Calu3 (cell line): Measurements from ENCODE around the gene CHSY3. TPM values are rescaled to one million over a fixed set of nuclear protein-coding genes. Genes with fewer than 3 reads are reported as not detected.

Source experiments
- BruUV-seq: library from RNA; stranded (reverse); fragments of 400-500 nt; replicated peaks from 2 replicates; lab custom pipeline; 2021; lab: Mats Ljungman, UMichigan
- CTCF ChIA-PET: fragments of 300-600 bp; sonication (Branson Sonifier 250); formaldehyde crosslinking; loops from one replicate; lab custom pipeline; 2022; ENCODE audit warnings: antibody characterized with exemption; lab: Charles Lee
- DNase-seq: peaks from one replicate; pipeline ENCODE4 v3.0.0; 2022
- H3K27ac Mint-ChIP-seq: one replicate; pipeline ENCODE4 v1.8.0; 2022; ENCODE audit warnings: mixed read lengths; ENCODE audit not compliant: unreplicated experiment
- H3K27me3 Mint-ChIP-seq: one replicate; pipeline ENCODE4 v1.8.0; 2022; ENCODE audit warnings: mixed read lengths; ENCODE audit not compliant: unreplicated experiment
- H3K36me3 Mint-ChIP-seq: one replicate; pipeline ENCODE4 v1.8.0; 2022; ENCODE audit warnings: mild to moderate bottlenecking, moderate library complexity, mixed read lengths; ENCODE audit not compliant: insufficient read depth, unreplicated experiment
- H3K4me1 Mint-ChIP-seq: one replicate; pipeline ENCODE4 v1.8.0; 2022; ENCODE audit warnings: mild to moderate bottlenecking, low read depth, mixed read lengths; ENCODE audit not compliant: unreplicated experiment
- H3K4me3 Mint-ChIP-seq: one replicate; pipeline ENCODE4 v1.8.0; 2022; ENCODE audit warnings: mild to moderate bottlenecking, low read depth, moderate library complexity, mixed read lengths; ENCODE audit not compliant: unreplicated experiment
- H3K9me3 Mint-ChIP-seq: one replicate; pipeline ENCODE4 v1.8.0; 2022; ENCODE audit warnings: low read depth, mixed read lengths; ENCODE audit not compliant: unreplicated experiment
- intact Hi-C: fragments of 100-400 bp; cut with micrococcal nuclease; formaldehyde crosslinking; loops from one replicate; pipeline ENCODE4 v1.10.0; 2022; ENCODE audit not compliant: unreplicated experiment
- total RNA-seq: library from RNA; stranded (reverse); gene quantifications from 2 replicates; pipeline ENCODE4 v1.2.3, GENCODE V29; 2022
- TF ChIP-seq, protein P1 (sequence below): fragments of 200-600 bp; IDR thresholded peaks from one replicate; pipeline ENCODE4 v1.8.0; 2022; ENCODE audit warnings: antibody characterized with exemption; ENCODE audit not compliant: unreplicated experiment

The CHSY3 gene
- total RNA-seq, 1 experiment from 2014 or later = 1.5 TPM

DNA sequence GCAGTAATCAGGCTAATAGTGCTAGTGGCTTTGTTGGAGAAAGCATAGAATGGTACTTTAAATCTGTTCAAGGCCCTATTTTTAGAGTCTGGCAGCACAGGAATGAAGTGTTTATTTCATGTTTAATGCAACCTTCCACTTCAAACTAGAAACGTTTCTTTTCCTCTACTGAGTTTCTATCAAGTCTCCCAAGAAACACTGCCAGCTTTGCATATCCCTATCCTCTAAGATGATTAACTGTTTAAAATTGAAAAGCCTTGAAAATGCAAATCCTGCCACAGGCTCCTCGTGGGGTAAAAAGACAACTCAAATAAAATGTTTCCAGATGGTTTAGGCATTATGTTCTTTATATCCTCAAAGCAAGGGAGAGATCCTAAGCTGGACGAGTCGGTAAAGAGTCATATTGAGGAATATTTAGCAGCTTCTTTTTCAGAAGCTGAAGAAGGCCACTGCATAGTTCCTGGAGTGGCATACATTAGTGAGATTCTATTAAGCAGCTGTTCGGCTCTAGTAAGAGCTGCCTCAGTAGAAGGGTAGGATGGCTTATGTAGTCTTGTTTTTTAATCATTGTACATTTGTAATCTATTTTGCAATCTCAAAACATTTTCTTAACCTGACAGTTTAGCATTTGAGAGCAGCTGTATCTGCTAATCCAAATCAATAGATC lies 251.2 kb downstream of the CHSY3 start:
- Mint-ChIP-seq H3K4me1 (no peaks in the 10 kb centered on the region), H3K4me3 (no peak overlapping the region), H3K27me3 (no peaks in the 10 kb centered on the region), H3K36me3 (no peaks in the 10 kb centered on the region), H3K9me3 (no peaks in the 10 kb centered on the region), H3K27ac (no peak overlapping the region)
- intact Hi-C loops = no loop called here
- DNase-seq = no peak
- no TSS peak for BruUV-seq
- CTCF ChIA-PET = no interaction called here
- TF ChIP-seq, protein P1, sequence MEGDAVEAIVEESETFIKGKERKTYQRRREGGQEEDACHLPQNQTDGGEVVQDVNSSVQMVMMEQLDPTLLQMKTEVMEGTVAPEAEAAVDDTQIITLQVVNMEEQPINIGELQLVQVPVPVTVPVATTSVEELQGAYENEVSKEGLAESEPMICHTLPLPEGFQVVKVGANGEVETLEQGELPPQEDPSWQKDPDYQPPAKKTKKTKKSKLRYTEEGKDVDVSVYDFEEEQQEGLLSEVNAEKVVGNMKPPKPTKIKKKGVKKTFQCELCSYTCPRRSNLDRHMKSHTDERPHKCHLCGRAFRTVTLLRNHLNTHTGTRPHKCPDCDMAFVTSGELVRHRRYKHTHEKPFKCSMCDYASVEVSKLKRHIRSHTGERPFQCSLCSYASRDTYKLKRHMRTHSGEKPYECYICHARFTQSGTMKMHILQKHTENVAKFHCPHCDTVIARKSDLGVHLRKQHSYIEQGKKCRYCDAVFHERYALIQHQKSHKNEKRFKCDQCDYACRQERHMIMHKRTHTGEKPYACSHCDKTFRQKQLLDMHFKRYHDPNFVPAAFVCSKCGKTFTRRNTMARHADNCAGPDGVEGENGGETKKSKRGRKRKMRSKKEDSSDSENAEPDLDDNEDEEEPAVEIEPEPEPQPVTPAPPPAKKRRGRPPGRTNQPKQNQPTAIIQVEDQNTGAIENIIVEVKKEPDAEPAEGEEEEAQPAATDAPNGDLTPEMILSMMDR = no peak

DNA sequence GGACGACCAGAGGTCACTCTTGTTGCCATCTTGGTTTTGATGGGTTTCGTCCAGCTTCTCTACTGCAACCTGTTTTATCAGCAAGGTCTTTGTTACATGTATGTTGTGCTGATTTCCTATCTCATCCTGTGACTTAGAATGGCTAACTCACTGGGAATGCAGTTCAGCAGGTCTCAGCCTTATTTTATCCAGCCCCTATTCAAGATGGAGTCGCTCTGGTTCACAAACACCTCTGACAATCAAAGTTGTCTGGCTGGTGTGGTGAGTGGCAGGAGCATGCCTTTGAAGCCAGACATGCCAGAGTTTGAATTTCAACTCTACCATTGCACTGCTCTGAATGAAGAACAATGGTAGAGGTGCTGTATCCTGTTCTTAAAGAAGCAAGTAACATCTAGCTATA lies 253.8 kb downstream of the CHSY3 start:
- H3K4me3 Mint-ChIP-seq = no peak overlapping the region
- H3K4me1 Mint-ChIP-seq = no peaks in the 10 kb centered on the region
- intact Hi-C loops = no loop called here
- no peaks in the 10 kb centered on the region for H3K27me3 Mint-ChIP-seq
- no peak overlapping the region for H3K27ac Mint-ChIP-seq
- DNase-seq = no peak
- H3K36me3 Mint-ChIP-seq = no peaks in the 10 kb centered on the region
- H3K9me3 Mint-ChIP-seq = no peaks in the 10 kb centered on the region
- TF ChIP-seq, protein P1 = no peak
- CTCF ChIA-PET = no interaction called here
- BruUV-seq = no TSS peak

DNA sequence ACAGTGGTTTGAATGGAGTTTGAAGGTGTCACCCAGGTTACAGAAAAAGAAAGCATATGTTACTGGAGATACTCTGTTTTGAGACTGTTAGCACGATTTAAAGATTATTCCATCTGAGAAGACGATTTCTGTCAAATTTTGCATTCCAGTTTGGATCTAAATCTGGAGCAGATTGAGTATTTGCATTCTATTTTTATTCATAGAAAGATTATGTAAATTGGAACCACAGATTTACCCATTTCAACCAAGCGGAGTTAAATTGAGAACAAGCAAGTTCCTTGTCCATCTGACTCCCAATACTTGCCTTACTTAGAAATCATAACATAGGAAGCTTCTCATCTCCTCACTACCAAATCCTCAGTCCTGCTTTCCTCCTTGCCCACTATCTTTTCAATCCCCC lies 255.7 kb downstream of the CHSY3 start:
- no peaks in the 10 kb centered on the region for H3K27me3 Mint-ChIP-seq
- no peaks in the 10 kb centered on the region for H3K4me1 Mint-ChIP-seq
- no peak for DNase-seq
- no peaks in the 10 kb centered on the region for H3K36me3 Mint-ChIP-seq
- CTCF ChIA-PET = no interaction called here
- intact Hi-C loops = no loop called here
- no peak overlapping the region for H3K27ac Mint-ChIP-seq
- H3K4me3 Mint-ChIP-seq = no peak overlapping the region
- no TSS peak for BruUV-seq
- TF ChIP-seq, protein P1 = no peak
- no peaks in the 10 kb centered on the region for H3K9me3 Mint-ChIP-seq

DNA sequence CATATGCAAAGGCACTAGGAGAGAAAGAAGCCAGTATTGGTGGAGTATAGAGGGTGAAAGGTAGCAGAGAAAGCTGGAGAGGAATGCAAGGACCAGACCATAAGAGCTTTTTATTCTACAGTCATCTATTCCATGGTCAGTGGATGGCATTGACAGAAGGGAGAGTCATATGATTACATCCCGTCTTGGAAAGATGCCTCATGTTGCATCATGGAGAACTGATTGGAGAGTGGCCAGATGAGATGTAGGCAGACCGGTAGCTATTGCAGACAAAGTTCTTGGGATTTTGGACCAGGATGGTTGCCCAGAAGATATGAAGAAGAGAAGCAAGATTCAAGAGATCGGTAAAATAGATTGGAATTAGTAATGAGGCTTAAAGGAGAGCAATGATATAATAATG lies 260.7 kb downstream of the CHSY3 start:
- H3K27ac Mint-ChIP-seq = no peak overlapping the region
- H3K9me3 Mint-ChIP-seq = no peaks in the 10 kb centered on the region
- no peak overlapping the region for H3K4me3 Mint-ChIP-seq
- TF ChIP-seq, protein P1 = no peak
- BruUV-seq = no TSS peak
- no peak for DNase-seq
- CTCF ChIA-PET = no interaction called here
- H3K36me3 Mint-ChIP-seq = no peaks in the 10 kb centered on the region
- intact Hi-C loops = no loop called here
- no peaks in the 10 kb centered on the region for H3K27me3 Mint-ChIP-seq
- H3K4me1 Mint-ChIP-seq = no peaks in the 10 kb centered on the region
